Left ventricle myocardium superior (tissue), 1 donor: ENCODE measurements around the gene CAV2. TPM values are rescaled to one million over a fixed set of nuclear protein-coding genes. Genes with fewer than 3 reads are reported as not detected.

Source experiments
- ATAC-seq: fragments of 200-7000 bp; cut with Tn5 transposase; one replicate; pipeline ENCODE4 v1.9.1; 2020; ENCODE audit warnings: mild to moderate bottlenecking, moderate library complexity
- DNase-seq: peaks from one replicate; pipeline ENCODE4 v3.0.0-alpha.2; 2020
- intact Hi-C: fragments of 100-400 bp; cut with micrococcal nuclease; formaldehyde crosslinking; loops from one replicate; pipeline ENCODE4 v1.11.0; 2022
- total RNA-seq: library from RNA; stranded (reverse); fragmentation: NEBNext Ultra II Directional; extraction: Animal tissue kit (Norgen Biotek cat#: 25700); gene quantifications from one replicate; pipeline ENCODE4 v1.2.1, GENCODE V29; 2021
- donor health status: DM: no; HTN: yes; CAD: no; lungs with severe emphysema.

Gene CAV2
- total RNA-seq, 1 donor from 2014 or later, result 204 TPM

GRCh38 chr7:116516324-116516723, 16.8 kb downstream of the CAV2 start:
- no peak for DNase-seq
- intact Hi-C loops, result no loop called here
- no peak for ATAC-seq

DNA sequence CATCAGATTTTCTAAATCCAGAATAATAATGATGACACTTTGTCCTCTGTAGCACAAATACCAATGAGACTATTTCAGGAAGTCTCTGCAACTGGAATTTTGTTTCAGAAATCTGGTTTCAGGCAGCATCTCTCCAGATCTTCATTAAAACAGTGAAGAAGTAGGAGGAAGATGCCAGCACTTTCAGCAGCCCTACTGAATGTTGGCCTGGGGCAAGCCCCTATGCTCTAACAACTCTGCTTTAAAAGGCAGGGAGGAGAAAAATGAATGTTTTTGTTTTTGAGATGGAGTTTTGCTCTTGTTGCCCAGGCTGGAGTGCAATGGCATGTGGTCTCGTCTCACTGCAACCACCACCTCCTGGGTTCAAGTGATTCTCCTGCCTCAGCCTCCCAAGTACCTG, 18.1 kb downstream of the CAV2 start:
- intact Hi-C loops, result no loop called here
- no peak for DNase-seq
- no peak for ATAC-seq

GRCh38 chr7:116518961-116519360, 19.4 kb downstream of the CAV2 start:
- no peak for DNase-seq
- ATAC-seq, result no peak
- intact Hi-C loops, result no loop called here

DNA sequence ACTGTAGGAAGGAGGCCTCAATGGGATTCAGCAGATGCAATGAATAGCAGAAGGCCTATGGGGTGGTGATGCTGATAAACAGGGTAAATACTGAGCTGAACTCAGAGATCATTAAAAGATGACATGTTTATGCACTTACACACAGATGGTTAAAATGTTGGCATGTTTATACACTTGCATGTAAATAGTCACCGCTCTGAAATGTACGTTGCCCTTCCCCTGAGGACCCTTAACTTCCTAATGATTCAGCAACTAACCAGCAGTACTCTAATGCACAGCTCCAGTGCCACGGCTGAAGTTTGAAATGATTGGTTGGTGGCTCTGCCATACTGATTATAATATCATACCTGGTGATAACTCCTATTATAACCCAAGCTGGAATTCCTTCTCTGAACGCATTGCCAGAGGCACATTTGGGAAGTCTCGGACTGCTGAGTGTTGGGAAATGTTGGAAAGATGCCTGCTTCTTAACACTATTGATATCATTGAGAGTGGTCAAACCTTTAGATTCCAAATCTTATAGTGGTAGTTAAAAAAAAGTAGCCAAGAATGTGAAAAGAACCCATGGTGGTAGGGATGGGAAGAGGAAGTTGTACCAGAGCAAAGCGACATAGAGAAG, 21.6 kb downstream of the CAV2 start:
- no peak for DNase-seq
- ATAC-seq, result no peak
- intact Hi-C loops, result loop anchor here (10.0 kb wide), 1 partner anchor 256 kb away; no protein-coding TSS in a partner anchor

DNA sequence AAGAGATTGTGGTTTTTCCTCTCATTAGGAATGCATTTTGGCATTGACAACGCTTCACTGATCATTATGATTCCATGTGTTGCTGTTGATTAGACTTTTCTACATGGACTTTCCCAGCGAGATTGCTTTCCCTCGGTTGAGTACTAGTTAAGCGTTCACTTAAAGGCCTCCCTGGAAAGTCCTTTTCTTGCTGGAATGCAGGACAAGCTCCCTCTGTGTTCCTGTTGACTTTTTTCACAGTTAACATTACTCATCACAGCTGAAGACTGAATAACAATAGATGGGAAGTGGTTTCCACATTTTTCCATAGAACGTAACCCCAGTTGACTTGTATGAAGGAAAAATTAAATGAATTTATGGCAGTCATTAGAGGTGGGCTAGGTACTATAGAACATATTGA, 22.7 kb downstream of the CAV2 start:
- ATAC-seq (no peak), DNase-seq (no peak)
- intact Hi-C loops, result loop anchor here (10.0 kb wide), 1 partner anchor 257 kb away; no protein-coding TSS in a partner anchor

- DNase-seq (no peak), ATAC-seq (no peak)
- intact Hi-C loops, result loop anchor here (10.0 kb wide), 1 partner anchor 259 kb away; no protein-coding TSS in a partner anchor
Observed at GRCh38 chr7:116524221-116524608, 24.7 kb downstream of the CAV2 start.

DNA sequence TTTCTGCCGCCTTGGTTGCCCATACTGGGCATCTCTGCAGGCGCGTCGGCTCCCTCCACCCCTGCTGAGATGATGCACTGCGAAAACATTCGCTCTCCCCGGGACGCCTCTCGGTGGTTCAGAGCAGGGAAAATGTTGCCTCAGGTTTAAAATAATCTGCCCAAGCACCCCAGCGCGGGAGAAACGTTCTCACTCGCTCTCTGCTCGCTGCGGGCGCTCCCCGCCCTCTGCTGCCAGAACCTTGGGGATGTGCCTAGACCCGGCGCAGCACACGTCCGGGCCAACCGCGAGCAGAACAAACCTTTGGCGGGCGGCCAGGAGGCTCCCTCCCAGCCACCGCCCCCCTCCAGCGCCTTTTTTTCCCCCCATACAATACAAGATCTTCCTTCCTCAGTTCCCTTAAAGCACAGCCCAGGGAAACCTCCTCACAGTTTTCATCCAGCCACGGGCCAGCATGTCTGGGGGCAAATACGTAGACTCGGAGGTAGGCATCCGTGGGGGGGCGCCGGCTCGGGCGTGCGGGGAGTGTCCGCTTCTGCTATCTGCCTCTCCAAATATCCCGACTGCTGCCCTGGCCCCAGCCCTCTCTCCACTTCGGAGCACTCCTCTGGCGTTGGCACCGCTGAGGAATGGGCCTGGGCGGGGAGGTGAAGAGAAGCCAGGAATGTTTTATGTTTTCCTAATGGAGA, 25.2 kb downstream of the CAV2 start, which contains the start of gene CAV1:
TSS of gene CAV1 (plus strand) at position 428 of the 689 bp plus-strand sequence. CDS start at position 455, 27 bp downstream.
- intact Hi-C loops, result loop anchor here (10.0 kb wide), 1 partner anchor 260 kb away; no protein-coding TSS in a partner anchor
- peak; percentile 94 for DNase-seq
- ATAC-seq, result peak; percentile 81

- DNase-seq, result peak; percentile 76
- ATAC-seq, result peak; percentile 50
- intact Hi-C loops, result loop anchor here (10.0 kb wide), 1 partner anchor 261 kb away; no protein-coding TSS in a partner anchor
Observed at GRCh38 chr7:116525298-116525912, 25.9 kb downstream of the CAV2 start.

DNA sequence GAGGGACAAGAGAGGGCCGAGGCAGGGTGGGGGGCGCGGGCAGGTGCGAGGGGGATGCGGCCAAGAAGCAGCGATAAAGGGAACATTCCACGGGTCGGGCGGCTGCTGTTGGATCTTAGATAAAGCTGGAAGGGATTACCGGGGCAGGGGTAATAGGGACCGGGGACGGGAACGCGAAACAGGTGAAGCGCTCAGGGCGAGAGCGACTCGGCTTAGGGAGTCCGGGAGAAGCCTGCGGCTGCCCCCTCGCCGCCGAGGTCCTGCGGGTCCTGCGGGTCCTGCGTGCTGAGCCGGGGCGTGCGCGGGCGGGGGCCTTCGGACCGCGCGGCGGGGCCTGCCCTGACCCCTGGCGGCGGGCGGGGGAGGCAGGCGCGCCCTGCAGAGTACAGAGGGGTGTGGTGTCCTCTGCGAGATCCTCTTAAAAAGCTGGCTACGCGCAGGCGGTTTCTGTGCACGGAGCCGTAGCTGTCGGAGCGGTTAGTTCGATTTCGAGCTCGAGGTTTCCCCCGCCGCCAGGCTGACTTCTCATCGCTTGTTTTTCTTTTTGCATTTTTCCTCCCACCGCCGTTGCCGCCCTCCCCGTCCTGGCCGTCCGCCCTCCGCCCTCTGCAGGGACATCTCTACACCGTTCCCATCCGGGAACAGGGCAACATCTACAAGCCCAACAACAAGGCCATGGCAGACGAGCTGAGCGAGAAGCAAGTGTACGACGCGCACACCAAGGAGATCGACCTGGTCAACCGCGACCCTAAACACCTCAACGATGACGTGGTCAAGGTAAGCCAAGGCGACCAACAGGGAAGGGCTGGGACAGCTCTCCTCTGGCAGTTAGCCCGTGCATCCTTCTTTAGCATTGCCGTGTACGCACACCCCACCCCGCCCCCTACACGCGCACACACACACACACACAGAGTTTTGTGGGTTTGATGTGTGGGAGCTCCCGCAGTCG, 26.6 kb downstream of the CAV2 start:
- ATAC-seq (peak; percentile 87), DNase-seq (peak; percentile 92)
- intact Hi-C loops, result loop anchor here (10.0 kb wide), 1 partner anchor 261 kb away; no protein-coding TSS in a partner anchor

DNA sequence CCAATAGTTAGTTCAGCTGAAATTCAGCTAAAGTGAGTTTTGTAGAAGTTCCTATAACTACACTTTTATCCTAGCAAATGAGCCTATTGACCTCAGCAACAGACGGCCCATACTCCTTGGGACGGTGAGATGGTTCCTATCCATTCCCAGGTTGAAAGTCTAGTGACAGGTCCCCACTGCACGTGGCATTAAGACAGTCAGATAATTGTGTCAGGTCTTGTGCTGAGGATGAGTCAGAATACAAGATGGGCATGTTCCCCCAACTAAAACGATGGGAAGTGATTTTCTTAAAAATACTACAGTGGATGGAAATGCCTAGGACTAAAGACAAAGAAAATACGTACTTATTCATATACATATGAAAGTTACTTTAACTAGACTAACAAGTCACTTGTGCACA, 27.4 kb downstream of the CAV2 start:
- intact Hi-C loops, result loop anchor here (10.0 kb wide), 1 partner anchor 262 kb away; no protein-coding TSS in a partner anchor
- no peak for ATAC-seq
- no peak for DNase-seq

DNA sequence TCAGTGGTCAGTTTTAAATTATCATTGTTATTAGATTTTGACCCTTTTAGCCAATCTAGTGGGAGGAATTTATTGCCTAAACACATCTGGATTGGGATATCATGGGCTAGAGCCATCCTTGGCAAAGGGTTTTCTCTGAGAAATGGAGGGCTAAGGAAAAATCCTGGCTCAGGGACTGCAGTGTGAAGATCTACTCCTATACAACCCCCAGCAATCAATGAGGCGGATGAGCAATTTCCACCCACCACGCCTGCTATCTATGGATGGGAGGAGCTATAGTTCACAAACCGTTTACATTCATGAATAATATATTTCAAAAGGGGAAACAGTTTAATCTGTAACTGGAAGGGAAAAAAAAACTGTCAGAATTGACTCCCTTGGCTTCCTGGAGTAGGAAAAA, 28.0 kb downstream of the CAV2 start:
- no peak for ATAC-seq
- intact Hi-C loops, result loop anchor here (10.0 kb wide), 1 partner anchor 263 kb away; no protein-coding TSS in a partner anchor

GRCh38 chr7:116528008-116528789, 28.7 kb downstream of the CAV2 start:
- DNase-seq (peak; percentile 44), ATAC-seq (peak; percentile 18)
- intact Hi-C loops, result loop anchor here (10.0 kb wide), 1 partner anchor 263 kb away; no protein-coding TSS in a partner anchor

More for the DNA sequence above, 28.0 kb downstream of the CAV2 start:
- DNase-seq, result no peak

- DNase-seq, result no peak
- ATAC-seq, result no peak
- intact Hi-C loops, result loop anchor here (10.0 kb wide), 1 partner anchor 264 kb away; no protein-coding TSS in a partner anchor
Observed at GRCh38 chr7:116529250-116529649, 29.7 kb downstream of the CAV2 start.

- intact Hi-C loops, result loop anchor here (10.0 kb wide), 2 partner anchors 55 to 175 kb away; no protein-coding TSS in a partner anchor
- no peak for ATAC-seq
- no peak for DNase-seq
Observed at GRCh38 chr7:116530107-116530820, 30.7 kb downstream of the CAV2 start.

DNA sequence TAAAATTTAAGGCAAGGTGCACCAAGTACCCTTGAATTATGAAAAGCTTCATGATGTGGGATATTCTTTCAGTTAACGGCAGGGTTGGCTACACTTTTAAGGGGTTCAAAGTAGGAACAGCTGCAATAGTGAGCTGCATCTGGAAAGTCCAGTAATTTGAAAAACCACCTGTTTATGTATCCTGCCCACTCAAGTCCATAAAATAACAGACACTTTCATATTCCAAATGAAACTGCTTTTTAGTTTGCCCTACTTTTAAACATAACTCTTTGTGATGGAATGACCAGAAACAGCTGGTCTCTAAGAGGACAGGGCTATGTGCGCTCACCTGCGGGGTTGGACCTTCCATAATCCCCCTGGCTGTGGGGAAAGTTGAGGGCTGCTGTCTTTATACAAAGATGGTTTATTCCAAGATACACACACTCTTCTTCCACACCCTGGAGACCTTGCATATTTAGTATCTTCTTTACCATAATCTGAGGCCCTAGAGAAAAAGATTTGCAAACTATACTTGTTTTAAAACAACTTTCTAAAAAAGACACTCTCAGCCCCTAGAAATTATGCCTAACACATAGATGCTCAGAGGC, 32.7 kb downstream of the CAV2 start:
- intact Hi-C loops, result loop anchor here (10.0 kb wide), 2 partner anchors 53 to 177 kb away; no protein-coding TSS in a partner anchor
- DNase-seq (no peak), ATAC-seq (no peak)

DNA sequence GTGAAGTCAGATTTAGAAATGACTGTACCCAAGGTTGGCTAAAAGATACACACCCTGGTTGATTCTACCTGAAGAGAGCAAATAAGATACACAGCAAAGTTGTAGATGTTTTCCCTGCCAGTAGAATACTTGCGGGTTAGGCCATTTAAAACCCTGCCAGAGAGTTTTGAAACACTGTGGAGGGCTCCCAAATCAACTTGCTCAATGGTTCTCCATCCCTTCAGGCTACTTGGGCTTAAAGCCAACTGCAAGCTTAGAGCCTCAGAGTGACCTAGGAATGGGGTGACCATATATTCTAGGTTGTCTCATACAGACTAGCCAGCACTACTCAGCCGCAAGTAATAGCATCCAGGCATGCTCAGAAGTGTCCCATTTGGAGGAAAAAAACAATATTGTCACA, 35.3 kb downstream of the CAV2 start:
- intact Hi-C loops, result loop anchor here (10.0 kb wide), 2 partner anchors 50 to 180 kb away; no protein-coding TSS in a partner anchor
- no peak for DNase-seq
- ATAC-seq, result peak; percentile 36

- DNase-seq (no peak), ATAC-seq (no peak)
Observed at GRCh38 chr7:116535416-116535815, 35.9 kb downstream of the CAV2 start.

More at GRCh38 chr7:116535416-116535815, 35.9 kb downstream of the CAV2 start:
- intact Hi-C loops, result loop anchor here (10.0 kb wide), 2 partner anchors 49 to 181 kb away; no protein-coding TSS in a partner anchor
